HG03066 (cell line): ENCODE measurements around the gene FAM13B.
"Not testable (repeated sequence)": the region's sequence is repeated elsewhere in the genome, so short reads cannot be mapped to it uniquely, and the experiment has no call there.

Experiments
- ATAC-seq: cut with Tn5 transposase; IDR thresholded peaks from one replicate; pipeline ENCODE4 v1.9.1; 2021; ENCODE audit warnings: low read depth; ENCODE audit not compliant: unreplicated experiment

The FAM13B gene

GRCh38 chr5:137994556-137994955 is 38.3 kb downstream of the FAM13B start:
- ATAC-seq = no peak

DNA sequence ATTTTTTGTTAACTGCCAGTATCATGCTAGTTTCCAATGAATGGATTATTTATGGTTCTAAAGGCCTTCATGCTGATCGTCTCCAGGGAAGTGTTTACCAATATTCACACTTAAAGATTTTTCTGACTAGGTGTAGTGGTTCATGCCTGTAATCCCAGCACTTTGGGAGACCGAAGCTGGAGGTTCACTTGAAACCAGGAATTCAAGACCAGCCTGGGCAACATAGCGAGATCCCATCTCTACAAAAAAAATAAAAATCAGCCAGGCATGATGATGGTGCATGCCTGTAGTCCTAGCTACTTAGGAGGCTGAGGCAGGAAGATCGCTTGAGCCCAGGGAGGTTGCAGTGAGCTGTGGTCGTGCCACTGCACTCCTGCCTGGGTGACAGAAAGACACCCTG is 43.5 kb downstream of the FAM13B start:
- ATAC-seq = no peak

DNA sequence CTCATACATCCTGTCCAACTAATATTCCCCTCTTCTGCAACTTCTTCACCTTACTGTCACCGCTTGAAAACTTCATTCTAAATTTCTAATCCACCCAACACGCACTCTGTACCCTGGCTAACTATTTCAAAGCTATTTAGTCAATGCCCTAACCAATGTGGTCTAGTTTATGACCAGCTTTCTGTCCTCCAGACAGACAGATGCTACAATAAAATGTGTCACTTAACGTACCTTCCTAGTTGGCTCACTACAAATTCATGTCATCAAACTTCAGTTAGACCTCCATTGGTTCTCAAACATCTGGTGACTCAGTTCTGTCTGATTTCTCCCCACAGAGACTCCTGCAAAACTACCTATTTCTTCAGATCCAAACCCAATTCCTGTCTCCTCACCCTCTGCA is 57.7 kb downstream of the FAM13B start:
- ATAC-seq = no peak

DNA sequence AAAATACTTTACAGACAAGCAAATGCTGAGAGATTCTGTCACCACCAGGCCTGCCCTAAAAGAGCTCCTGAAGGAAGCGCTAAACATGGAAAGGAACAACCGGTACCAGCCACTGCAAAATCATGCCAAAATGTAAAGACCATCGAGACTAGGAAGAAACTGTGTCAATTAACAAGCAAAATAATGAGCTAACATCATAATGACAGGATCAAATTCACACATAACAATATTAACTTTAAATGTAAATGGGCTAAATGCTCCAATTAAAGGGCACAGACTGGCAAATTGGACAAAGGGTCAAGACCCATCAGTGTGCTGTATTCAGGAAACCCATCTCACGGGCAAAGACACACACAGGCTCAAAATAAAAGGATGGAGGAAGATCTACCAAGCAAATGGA is 62.5 kb downstream of the FAM13B start:
- ATAC-seq = not testable (repeated sequence)

DNA sequence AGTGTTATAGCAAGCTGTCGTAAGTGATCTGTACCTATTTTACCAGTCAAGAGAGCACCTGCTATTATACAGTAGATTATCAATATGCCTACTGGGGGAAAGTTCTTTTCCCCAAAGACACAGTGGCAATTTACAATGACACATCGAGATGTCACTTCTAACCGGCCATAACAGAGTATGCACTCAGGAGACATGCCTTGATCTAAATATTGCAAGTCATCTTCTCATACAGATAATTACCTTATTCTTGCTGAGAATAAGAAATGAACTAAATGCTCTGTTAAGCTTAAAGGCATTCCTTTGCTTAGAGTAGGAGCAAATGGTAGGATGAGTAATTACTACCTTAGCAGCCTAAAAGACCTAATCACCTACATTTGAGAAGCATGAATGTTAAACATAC is 72.1 kb downstream of the FAM13B start:
- ATAC-seq = no peak

DNA sequence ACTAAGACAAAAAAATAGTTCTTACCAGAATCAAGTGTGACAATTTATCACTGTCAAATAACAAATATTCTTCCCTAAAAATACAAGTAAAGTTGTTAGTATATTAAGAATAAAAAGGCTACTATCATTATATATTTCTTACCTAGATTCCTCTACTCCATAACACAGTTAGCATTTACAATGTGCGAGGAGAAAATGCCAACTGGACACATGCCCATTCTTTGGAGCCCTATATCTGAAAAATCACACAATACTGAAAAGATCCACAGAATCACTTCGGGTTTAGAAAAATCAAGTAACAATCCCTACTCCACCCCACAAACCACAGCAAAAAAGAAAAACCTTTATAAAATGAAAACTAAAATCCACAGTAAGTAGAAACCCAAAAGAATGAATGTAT is 72.7 kb downstream of the FAM13B start:
- ATAC-seq = no peak

- ATAC-seq = no peak
Observed at GRCh38 chr5:137959488-137959887, 73.4 kb downstream of the FAM13B start.

GRCh38 chr5:137957948-137958347 is 74.9 kb downstream of the FAM13B start:
- ATAC-seq = no peak

DNA sequence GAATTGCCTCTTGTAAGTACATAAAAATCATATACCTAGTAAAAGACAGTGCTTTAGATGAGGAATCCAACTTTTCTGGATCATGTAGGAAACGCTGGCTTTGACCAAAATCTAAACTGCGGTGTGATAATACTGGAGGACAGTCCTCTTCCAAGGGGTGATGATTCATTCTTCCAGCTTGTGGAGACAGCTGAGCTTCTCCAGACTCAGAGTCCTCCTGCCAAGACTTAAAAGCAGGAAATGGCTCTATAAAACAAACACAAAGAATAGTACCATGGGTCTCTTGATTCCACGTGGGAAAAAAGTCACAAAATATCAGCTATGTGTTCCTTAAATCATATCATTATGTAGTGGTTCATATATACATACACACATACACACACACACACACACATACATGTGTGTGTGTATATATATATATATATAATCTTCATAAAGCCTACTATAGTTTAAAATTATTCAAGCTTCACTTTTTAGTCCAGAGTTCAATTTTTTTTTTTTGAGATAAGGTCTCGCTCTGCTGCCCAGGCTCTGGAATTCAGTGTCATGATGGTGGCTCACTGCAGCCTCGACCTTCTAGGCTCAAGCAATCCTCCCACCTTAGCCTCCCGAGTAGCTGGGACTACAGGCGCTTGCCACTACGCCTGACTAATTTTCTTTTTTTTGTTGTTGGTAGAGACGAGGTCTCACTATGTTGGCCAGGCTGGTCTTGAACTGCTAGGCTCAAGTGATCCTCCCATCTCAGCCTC is 78.6 kb downstream of the FAM13B start:
- ATAC-seq = no peak

DNA sequence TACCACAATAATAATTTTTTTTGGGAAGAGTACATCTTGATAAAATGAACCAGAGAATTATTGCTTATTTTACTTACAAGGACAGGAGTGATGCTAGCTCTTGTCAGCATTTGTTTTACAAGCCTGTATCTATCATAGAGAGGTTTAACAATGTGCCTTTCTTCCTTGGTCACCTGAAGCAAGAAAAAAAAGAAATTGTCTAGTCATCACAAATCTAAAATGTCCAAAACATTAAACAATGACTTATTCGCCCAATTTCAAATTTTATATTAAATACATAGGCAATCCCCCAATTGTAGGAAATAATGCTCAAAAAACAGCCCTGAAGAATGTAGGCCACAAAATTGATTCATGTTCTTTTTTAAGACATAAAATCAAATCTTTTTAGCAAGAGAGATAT is 87.1 kb downstream of the FAM13B start:
- no peak for ATAC-seq

DNA sequence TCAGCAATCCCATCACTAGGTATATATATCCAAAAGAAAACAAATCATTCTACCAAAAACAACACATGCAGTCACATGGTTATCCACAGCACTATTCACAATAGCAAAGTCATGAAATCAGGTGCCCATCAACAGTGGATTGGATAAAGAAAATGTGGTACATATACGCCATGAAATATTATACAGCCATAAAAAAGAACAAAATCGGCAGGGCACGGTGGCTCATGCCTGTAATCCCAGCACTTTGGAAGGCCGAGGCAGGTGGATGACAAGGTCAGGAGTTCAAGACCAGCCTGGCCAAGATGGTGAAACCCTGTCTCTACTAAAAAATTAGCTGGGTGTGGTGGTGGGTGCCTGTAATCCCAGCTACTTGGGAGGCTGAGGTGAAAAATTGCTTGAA is 88.6 kb downstream of the FAM13B start:
- not testable (repeated sequence) for ATAC-seq

- no peak for ATAC-seq
Observed at GRCh38 chr5:137939331-137939730, 93.5 kb downstream of the FAM13B start.

GRCh38 chr5:137938751-137939143 is 94.1 kb downstream of the FAM13B start:
- ATAC-seq = peak; percentile 45

DNA sequence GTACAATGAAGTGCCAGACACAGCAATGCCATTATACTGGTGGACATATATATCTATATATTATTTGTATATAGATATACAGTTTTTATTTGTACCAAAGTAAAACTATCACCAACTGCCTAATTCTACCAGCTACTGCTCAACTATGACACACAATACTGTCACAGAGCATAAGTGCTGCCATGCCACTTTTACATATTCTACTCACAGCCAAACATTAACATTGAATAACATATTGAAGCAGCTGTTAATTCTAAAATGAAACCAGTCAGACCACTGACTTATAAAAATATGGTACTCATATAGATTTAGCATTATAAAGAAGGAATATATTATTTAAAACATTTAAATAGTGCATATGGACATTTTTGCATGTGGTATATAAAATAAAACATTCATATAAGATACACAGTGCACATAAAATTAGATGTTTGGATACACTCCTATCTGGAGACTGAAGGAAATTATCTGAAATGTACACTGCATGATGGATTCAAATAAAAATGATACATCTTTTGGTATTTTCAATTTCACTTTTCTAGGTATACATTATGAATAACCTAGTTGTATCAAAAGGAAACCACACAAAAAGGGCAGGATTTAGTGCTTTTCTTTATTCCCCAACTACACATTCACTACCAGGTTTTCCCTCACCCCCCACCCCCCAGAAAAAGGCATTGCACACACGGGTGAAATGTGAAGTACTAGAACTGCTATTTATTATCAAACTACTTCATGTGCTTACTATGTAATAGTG is 94.7 kb downstream of the FAM13B start:
- ATAC-seq = no peak

DNA sequence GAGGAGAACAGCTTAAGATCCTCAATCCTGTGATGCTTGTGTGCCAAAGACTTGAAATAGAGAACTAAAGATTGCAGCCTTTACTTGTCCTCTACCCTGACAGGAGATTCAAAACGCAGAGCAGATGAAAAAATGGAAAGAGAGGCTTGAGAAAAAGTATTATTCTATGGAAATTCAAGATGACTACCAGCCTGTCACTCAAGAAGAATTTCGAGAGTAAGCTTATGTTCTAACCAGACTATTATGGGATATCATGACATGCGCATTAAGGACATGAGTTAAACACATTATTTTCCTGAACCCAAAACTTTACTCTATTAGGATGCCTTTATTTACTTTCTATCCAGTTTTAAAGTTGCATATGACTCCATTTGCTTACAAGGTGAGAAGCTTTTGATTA is 97.2 kb downstream of the FAM13B start:
- ATAC-seq = no peak

- no peak for ATAC-seq
Observed at GRCh38 chr5:137935190-137935589, 97.7 kb downstream of the FAM13B start.

DNA sequence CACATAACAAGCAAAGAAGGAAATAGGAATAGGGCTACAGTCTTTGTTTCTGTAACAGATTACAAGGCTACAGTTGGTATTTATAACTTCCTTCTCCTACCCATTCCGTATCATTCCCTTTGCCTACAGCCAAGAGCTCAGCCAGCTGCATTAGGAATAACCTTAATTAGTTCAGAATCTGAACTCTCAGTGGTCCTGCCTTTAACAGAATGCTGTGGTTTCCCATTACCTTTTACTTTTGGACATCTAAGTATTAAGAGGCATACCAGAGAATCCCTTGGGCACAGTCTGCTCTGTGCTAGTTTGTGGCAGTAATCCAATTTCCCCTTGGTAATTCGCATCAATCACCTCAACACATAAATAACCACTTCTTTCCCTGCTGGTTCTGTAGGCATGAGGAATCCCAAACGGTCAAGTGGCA is 99.4 kb downstream of the FAM13B start:
- no peak for ATAC-seq

DNA sequence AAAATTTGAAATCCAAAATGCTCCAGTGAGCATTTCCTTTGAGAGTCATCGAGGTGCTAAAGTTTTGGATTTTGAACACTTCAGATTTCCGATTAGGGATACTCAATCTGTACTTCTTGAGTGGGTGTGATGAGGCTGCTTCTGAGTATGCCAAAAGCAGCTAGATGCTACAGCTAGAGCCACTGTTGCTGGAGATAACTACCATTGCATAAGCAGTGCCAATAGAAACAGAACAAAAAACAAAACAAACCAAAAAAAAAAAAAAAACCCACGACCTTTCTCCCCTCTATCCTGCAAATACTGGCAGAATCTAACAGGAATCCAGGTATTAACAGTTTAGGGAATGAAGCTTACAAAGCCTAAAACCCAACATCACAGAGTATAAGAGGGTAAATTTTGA is 100.1 kb downstream of the FAM13B start:
- no peak for ATAC-seq

DNA sequence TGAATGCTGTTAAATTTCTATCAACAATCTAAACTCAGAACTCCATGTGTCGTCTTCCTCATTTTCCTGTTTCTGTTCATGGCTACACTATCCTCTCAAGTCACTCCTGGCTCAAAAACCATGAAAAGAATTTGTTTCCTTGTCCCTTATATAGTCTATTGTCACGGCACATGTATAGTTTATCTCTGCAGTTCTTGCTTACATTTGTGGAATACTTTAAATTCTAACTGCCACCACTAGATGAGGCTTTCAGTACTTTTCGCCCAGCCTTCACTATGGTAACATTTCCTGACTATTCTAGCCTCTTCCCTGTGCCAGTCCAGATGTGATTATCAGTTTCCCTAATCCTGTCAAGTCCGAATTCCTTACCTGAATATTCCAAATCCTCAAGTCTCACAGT is 109.0 kb downstream of the FAM13B start:
- ATAC-seq = no peak

- ATAC-seq = no peak
Observed at GRCh38 chr5:137921931-137922330, 110.9 kb downstream of the FAM13B start.

GRCh38 chr5:137916923-137917322 is 116.0 kb downstream of the FAM13B start:
- ATAC-seq = no peak

DNA sequence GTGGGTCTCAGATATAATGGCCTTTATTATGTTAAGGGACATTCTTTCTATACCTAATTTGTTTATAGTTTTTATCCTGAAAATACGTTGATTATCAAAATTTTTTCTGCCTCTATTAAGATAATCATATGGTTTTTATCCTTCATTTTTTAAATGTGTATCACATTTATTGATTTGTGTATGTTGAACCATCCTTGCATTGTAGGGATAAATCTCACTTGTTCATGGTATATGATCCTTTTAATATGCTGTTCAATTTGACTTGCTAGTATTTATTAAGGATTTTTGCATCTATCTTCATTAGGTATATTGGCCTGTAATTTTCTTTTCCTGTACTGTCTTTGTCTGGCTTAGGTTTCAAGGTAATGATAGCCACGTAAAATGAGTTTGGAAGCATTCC is 118.1 kb downstream of the FAM13B start:
- ATAC-seq = no peak
